HEK293T (cell line): ENCODE measurements around the gene RBM38.

Experiments
- CTCF ChIA-PET: fragments of 350-600 bp; formaldehyde crosslinking; extraction: SDS; loops from one replicate; lab custom pipeline; 2021; ENCODE audit warnings: antibody characterized with exemption, inconsistent platforms; lab: Yijun Ruan, JAX
- POLR2A ChIA-PET: fragments of 350-600 bp; formaldehyde crosslinking; extraction: SDS; loops from one replicate; lab custom pipeline; 2020; ENCODE audit warnings: antibody characterized with exemption, inconsistent platforms; lab: Yijun Ruan, JAX
- DNase-seq: peaks from one replicate; pipeline ENCODE4 v3.0.0; 2012; ENCODE audit warnings: mixed read lengths; ENCODE audit errors: extremely low spot score
- ARNT ChIP-seq: fragments of 450-650 bp; IDR thresholded peaks from 2 replicates; pipeline ENCODE4 v1.6.1; 2017; ENCODE audit warnings: mild to moderate bottlenecking
- BHLHE40 ChIP-seq: fragments of 450-650 bp; IDR thresholded peaks from 2 replicates; pipeline ENCODE4 v1.6.1; 2016; ENCODE audit warnings: mild to moderate bottlenecking, moderate library complexity, borderline replicate concordance
- CTBP1 ChIP-seq: fragments of 450-650 bp; IDR thresholded peaks from 2 replicates; pipeline ENCODE4 v1.6.1; 2016; ENCODE audit warnings: borderline replicate concordance
- ELF4 ChIP-seq: fragments of 450-650 bp; IDR thresholded peaks from 2 replicates; pipeline ENCODE4 v1.6.1; 2017; ENCODE audit warnings: antibody characterized with exemption
- FOXA1 ChIP-seq: fragments of 450-650 bp; IDR thresholded peaks from 2 replicates; pipeline ENCODE4 v1.6.1; 2016; ENCODE audit warnings: mild to moderate bottlenecking
- FOXK2 ChIP-seq: fragments of 450-650 bp; IDR thresholded peaks from 2 replicates; pipeline ENCODE4 v1.6.1; 2016; ENCODE audit warnings: mild to moderate bottlenecking
- FOXM1 ChIP-seq: fragments of 450-650 bp; IDR thresholded peaks from 2 replicates; pipeline ENCODE4 v1.6.1; 2017; ENCODE audit warnings: mild to moderate bottlenecking, borderline replicate concordance
- HDGF ChIP-seq: fragments of 450-650 bp; IDR thresholded peaks from 2 replicates; pipeline ENCODE4 v1.6.1; 2017; ENCODE audit warnings: antibody characterized with exemption, borderline replicate concordance
- L3MBTL2 ChIP-seq: fragments of 450-650 bp; conservative IDR thresholded peaks from 2 replicates; pipeline ENCODE4 v1.6.1; 2016; ENCODE audit warnings: mild to moderate bottlenecking
- LEF1 ChIP-seq: fragments of 450-650 bp; IDR thresholded peaks from 2 replicates; pipeline ENCODE4 v1.6.1; 2017; ENCODE audit warnings: mild to moderate bottlenecking, borderline replicate concordance
- NFRKB ChIP-seq: fragments of 450-650 bp; IDR thresholded peaks from 2 replicates; pipeline ENCODE4 v1.6.1; 2016; ENCODE audit warnings: mild to moderate bottlenecking, moderate library complexity
- PKNOX1 ChIP-seq: fragments of 450-650 bp; IDR thresholded peaks from 2 replicates; pipeline ENCODE4 v1.6.1; 2016
- SP1 ChIP-seq: fragments of 450-650 bp; IDR thresholded peaks from 2 replicates; pipeline ENCODE4 v1.6.1; 2017
- SUZ12 ChIP-seq: fragments of 450-650 bp; IDR thresholded peaks from 2 replicates; pipeline ENCODE4 v1.6.1; 2016; ENCODE audit warnings: mild to moderate bottlenecking
- TARDBP ChIP-seq: fragments of 450-650 bp; IDR thresholded peaks from 2 replicates; pipeline ENCODE4 v1.6.1; 2016
- ZNF384 ChIP-seq: fragments of 450-650 bp; IDR thresholded peaks from 2 replicates; pipeline ENCODE4 v1.6.1; 2016

Gene RBM38

GRCh38 chr20:57398901-57399535 is 7.8 kb downstream of the RBM38 start:
- POLR2A ChIA-PET = no interaction called here
- CTCF ChIA-PET = no interaction called here
- TF ChIP-seq TARDBP (no peak), FOXM1 (no peak), L3MBTL2 (no peak), LEF1 (no peak), BHLHE40 (no peak), NFRKB (no peak), HDGF (no peak), SUZ12 (no peak), ARNT (no peak), FOXK2 (no peak), FOXA1 (no peak), ZNF384 (no peak), PKNOX1 (no peak), ELF4 (no peak), CTBP1 (no peak)
- no peak for DNase-seq

- no peak for DNase-seq
- ChIA-PET POLR2A (no interaction called here), CTCF (no interaction called here)
- no peak for TF ChIP-seq SUZ12
- no peak for TF ChIP-seq FOXM1
- no peak for TF ChIP-seq TARDBP
- TF ChIP-seq ELF4 = no peak
These were observed 8.5 kb downstream of the RBM38 start for GRCh38 chr20:57399587-57400155.

GRCh38 chr20:57400231-57400701 is 9.1 kb downstream of the RBM38 start:
- ChIA-PET CTCF (no interaction called here), POLR2A (no interaction called here)
- no peak for TF ChIP-seq TARDBP
- TF ChIP-seq PKNOX1 = no peak
- no peak for TF ChIP-seq FOXK2
- TF ChIP-seq ZNF384 = no peak
- no peak for TF ChIP-seq SP1
- no peak for TF ChIP-seq L3MBTL2
- DNase-seq = no peak

- TF ChIP-seq PKNOX1 (no peak), HDGF (no peak), ELF4 (no peak), ARNT (no peak), BHLHE40 (no peak), FOXK2 (no peak), CTBP1 (no peak), L3MBTL2 (no peak), NFRKB (no peak), TARDBP (no peak), LEF1 (no peak), ZNF384 (no peak), SUZ12 (no peak), SP1 (no peak), FOXM1 (no peak)
- DNase-seq = no peak
- CTCF ChIA-PET = no interaction called here
- POLR2A ChIA-PET = interaction anchor here (1.6 kb wide), 1 partner anchor 11 kb away, joined by 5 read pairs; no protein-coding TSS in a partner anchor
These were observed 9.8 kb downstream of the RBM38 start for GRCh38 chr20:57400821-57401564.

GRCh38 chr20:57401565-57401918 is 10.3 kb downstream of the RBM38 start:
- TF ChIP-seq SP1 (no peak), PKNOX1 (no peak), NFRKB (no peak), L3MBTL2 (no peak), FOXK2 (no peak), FOXM1 (no peak), FOXA1 (no peak)
- ChIA-PET CTCF (no interaction called here), POLR2A (interaction anchor here (1.6 to 2.9 kb wide), 2 partner anchors 11 kb away, joined by 5 to 10 read pairs; no protein-coding TSS in a partner anchor)

More at GRCh38 chr20:57401565-57401918, 10.3 kb downstream of the RBM38 start:
- DNase-seq = no peak
